Skin epidermis (tissue), 12 donors: ENCODE measurements around the gene GRAMD1B.

Source experiments
- H3K27ac ChIP-seq, 21 experiments: fragments of 200-600 bp; sonication (generic) in 11 of 21; one replicate each; pipeline ENCODE4 v1.5.0; 2020; ENCODE audit warnings: mild to moderate bottlenecking in 3 of 21, inconsistent platforms in 2 of 21, moderate library complexity in 2 of 21
- H3K4me3 ChIP-seq, 7 experiments: fragments of 200-600 bp; sonication (generic) in 2 of 7; one replicate each; pipeline ENCODE4 v1.5.0; 2020; ENCODE audit warnings: inconsistent platforms in 2 of 7, mild to moderate bottlenecking in 2 of 7, moderate library complexity in 1 of 7

GRAMD1B gene

GRCh38 chr11:123469586-123469985 lies 39.5 kb downstream of the GRAMD1B start:
- H3K4me3 ChIP-seq = no peak overlapping the region
- H3K27ac ChIP-seq = no peak overlapping the region

GRCh38 chr11:123470842-123471241 lies 40.8 kb downstream of the GRAMD1B start:
- no peak overlapping the region for H3K27ac ChIP-seq
- H3K4me3 ChIP-seq = no peak overlapping the region

DNA sequence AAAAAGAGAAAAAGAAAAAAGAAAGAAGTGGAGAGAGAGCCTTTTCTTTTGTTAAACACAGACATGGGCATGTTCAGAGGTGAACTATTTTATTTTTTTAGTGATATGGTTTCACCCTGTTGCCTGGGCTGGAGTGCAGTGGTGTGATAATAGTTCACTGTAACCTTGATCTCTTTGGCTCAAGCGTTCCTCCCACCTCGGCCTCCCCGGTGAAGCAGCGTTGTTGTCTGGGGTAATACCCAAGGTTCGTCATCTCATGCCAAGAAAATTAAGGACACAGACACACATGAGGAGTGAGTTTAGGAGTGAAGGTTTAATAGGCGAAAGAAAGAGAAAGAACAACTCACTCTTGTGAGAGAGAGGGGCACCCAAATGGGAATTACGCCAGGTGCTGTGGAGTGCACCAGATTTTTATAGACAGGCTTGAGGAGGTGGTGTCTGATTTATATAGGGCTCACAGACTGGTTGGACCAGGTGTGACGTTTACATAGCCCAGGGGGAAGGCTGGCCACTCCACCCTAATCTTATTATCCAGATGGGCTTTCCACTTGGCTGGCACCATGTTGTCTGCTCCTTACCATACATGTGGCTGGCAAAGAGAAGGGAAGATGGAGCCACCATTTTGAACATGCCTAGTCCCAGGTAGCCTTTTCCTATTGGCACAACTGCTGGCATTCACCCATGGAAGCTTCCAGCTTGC lies 42.3 kb downstream of the GRAMD1B start:
- H3K4me3 ChIP-seq = no peak overlapping the region
- no peak overlapping the region for H3K27ac ChIP-seq

DNA sequence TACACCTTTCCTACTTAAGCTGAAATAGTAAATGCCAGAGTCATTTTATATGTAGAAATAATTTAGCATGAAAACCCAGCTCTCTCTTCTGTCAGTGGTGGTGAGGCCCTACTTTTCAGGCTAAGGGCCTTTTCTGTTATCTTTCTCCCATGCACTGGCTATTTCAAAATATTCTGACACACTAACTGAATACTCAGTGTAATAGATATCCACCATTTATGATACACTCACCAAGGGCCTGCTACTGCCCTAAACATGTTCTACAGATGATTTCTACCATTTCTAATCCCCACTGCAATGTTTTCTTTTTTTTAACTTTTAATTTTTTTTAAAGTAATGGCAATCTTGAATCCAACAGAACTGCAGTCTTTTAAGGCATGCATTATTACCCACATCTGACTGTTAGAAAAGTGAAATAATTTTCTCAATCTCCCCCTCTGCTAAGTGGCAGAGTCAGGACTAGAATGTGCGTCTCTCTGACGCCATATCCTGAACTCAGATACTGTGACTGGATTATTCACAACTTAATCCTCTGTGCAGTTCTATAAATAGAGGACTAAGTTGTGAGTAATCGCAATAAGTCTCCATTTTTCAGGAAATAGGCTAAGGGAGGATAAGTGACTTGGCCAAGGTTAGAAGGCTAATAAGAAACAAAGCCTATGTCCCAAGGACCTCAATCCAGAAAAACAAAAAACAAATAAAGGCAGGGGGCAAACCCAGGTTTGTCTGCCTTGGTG lies 44.0 kb downstream of the GRAMD1B start:
- no peak overlapping the region for H3K4me3 ChIP-seq
- H3K27ac ChIP-seq = peak overlapping the region in 5 of 21 experiments; percentile 2 to 56 (median 28)

DNA sequence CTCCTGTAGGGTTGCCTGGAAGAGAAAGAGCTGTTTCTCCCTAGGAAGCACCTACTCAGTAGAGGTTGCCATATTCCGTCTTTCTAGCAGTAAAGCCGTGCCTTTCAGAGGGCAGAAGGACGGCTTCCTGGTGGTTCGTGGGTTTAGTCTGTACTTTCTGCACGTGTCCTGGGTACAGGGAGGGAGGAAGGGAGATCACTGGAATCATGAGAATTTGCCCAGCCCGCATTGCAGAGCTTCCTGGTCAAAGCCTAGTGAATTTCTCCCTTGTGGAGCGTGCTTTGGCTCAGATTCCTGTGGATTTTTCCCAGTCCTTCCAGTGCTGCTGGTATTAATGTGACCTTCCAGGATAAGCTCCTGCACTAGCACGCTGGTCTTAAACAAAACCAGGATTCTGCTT lies 44.9 kb downstream of the GRAMD1B start:
- no peak overlapping the region for H3K4me3 ChIP-seq
- peak overlapping the region in 6 of 21 experiments; percentile 7 to 56 (median 29) for H3K27ac ChIP-seq

DNA sequence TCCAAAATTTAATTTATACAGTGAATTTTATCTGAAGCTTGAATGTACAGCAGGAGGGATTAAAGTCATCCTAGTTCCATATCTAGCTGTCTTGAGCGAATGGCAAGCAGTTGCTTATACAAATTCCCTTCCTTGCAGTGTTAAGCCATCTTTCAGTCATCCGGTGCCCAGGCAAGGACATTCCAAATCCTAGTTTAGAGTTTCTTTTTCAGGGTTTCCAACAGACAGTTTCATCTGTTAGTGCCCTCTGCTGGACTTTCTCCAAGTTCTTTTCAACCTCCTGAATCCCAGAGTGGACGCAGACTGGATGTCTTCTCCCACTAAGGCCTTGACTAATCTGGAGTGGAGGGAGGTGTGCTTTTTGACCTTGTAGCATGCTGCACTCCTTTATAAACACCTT lies 45.4 kb downstream of the GRAMD1B start:
- Histone ChIP-seq H3K27ac (peak overlapping the region in 2 of 21 experiments; percentile 30 to 56), H3K4me3 (no peak overlapping the region)

DNA sequence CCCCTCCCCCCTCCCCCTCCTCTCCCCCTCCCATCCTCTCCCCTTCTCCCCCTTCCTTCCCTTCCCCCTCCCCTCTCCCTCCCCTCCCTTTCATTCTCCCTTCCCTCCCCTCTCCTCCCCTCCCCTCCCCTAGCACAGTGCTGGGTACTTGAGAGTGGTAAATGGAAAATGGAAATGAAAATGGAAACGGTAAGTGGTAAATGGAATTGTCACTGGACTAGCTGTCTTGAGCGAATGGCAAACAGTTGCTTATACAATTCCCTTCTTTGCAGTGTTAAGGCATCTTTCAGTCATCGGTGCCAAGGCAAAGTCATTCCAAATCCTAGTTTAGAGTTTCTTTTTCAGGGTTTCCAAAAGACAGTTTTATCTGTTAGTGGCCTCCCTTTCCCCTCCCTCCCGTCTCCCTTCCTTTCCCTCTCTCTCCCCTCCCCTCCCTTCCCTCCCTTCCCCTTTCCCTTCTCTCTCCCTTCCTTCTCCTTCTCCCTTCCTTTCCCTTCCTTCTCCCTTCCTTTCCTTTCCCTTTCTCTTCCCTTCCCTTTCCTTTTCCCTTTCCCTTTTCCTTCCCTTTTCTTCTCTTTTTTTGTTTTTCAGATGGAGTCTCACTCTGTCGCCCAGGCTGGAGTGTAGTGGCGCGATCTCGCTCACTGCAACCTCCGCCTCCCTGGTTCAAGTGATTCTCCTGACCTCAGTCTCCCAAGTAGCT lies 47.3 kb downstream of the GRAMD1B start:
- Histone ChIP-seq H3K4me3 (no peak overlapping the region), H3K27ac (no peak overlapping the region)

GRCh38 chr11:123478352-123478987 lies 48.4 kb downstream of the GRAMD1B start:
- H3K27ac ChIP-seq = no peak overlapping the region

DNA sequence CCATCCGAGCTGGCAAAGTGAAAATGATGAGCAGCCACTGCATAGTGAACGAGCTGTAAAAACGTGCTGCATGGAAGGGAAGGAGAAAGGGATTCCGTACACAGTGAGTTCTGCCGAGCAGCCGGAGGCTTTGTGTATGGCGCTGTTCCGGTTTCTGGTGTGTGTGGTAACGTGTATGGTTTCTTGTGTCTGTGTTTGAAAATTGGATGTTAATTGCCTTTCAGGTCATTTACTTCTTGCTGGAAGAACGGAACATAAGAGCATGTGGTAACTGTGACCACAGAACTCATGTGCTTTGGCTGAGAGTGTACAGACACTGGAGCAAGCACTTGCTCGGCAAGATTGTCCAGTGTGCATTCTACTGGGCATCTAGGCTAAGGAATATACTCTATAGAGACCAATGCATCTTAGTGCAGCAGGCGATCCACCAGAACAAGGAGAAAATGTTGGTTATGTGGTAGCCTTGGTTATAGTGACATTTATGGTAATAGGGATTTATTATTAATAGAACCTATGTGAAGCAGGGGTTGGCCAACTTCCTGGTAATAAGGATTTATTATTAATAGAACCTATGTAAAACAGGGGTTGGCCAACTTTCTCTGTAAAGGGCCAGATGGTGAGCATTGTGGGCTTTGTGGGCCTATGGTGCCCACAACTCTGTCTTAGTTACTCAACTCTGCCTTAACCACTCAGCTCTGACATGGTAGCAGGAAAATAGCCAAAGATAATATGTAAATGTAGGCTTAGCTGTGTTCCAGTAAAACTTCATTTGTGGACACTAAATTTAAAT lies 49.2 kb downstream of the GRAMD1B start:
- H3K27ac ChIP-seq = no peak overlapping the region
- no peak overlapping the region for H3K4me3 ChIP-seq

More at GRCh38 chr11:123478352-123478987, 48.4 kb downstream of the GRAMD1B start:
- H3K4me3 ChIP-seq = no peak overlapping the region

GRCh38 chr11:123480290-123480815 lies 50.3 kb downstream of the GRAMD1B start:
- Histone ChIP-seq H3K4me3 (no peak overlapping the region), H3K27ac (no peak overlapping the region)

DNA sequence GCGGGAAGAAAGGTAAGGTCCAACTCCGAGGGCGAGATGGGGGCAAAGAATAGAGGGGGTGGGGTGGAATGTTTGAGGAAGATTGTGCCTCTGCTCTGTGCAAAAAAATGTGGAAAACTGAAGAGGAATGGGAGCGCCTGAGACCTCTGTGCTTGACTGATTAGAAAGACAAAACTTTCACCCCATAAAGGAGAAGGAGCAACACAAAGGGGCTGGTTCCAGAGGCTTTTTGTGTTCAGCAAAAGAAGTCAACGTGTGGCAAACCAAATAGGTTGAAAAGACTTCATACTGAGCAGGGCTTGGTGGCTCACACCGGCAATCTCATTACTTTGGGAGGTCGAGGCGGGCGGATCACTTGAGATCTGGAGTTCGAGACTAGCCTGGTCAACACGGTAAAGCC lies 50.8 kb downstream of the GRAMD1B start:
- Histone ChIP-seq H3K27ac (no peak overlapping the region), H3K4me3 (no peak overlapping the region)

- Histone ChIP-seq H3K4me3 (no peak overlapping the region), H3K27ac (no peak overlapping the region)
Observed at GRCh38 chr11:123481640-123482039, 51.6 kb downstream of the GRAMD1B start.

GRCh38 chr11:123482218-123482617 lies 52.1 kb downstream of the GRAMD1B start:
- H3K27ac ChIP-seq = no peak overlapping the region

DNA sequence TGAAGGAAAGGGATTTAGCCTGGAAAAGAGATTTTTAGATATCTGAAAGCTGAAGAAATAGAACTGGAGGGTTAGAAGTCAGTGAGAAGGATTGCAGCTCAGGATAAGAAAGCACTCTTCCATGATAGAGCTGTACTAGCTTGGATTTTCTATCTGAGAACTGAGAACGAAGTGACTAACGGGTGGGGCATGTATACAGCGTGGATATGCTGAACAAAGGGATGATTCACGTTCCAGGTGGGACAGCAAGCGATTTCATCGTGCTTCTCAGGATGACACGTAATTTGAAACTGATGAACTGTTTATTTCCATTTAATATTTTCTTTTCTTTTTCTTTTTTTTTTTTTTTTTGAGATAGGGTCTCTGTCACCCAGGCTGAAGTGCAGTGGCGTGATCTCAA lies 53.0 kb downstream of the GRAMD1B start:
- no peak overlapping the region for H3K27ac ChIP-seq

More at GRCh38 chr11:123482218-123482617, 52.1 kb downstream of the GRAMD1B start:
- H3K4me3 ChIP-seq = no peak overlapping the region

GRCh38 chr11:123483466-123483865 lies 53.4 kb downstream of the GRAMD1B start:
- Histone ChIP-seq H3K4me3 (no peak overlapping the region), H3K27ac (no peak overlapping the region)

More for the DNA sequence above, 53.0 kb downstream of the GRAMD1B start:
- no peak overlapping the region for H3K4me3 ChIP-seq

DNA sequence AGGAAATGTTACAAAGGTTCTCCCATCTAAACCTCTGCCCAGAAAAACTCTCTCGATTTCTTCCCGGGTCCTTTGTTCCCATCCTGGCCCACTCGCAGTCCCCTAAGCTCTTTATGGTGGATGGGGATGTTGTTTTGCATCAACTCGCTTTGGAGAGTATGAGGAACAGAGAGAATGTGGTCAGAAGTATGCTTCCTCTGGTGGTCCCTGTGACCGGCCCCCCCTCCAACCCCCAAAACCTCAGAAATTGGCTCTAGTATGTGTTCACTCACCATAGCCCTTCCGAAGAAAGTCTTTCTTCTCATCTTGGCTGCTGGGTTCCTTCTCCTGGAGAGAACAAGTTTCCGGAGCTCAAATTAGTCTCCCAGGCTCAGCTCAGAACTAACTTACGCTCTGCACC lies 54.4 kb downstream of the GRAMD1B start:
- Histone ChIP-seq H3K27ac (no peak overlapping the region), H3K4me3 (no peak overlapping the region)

DNA sequence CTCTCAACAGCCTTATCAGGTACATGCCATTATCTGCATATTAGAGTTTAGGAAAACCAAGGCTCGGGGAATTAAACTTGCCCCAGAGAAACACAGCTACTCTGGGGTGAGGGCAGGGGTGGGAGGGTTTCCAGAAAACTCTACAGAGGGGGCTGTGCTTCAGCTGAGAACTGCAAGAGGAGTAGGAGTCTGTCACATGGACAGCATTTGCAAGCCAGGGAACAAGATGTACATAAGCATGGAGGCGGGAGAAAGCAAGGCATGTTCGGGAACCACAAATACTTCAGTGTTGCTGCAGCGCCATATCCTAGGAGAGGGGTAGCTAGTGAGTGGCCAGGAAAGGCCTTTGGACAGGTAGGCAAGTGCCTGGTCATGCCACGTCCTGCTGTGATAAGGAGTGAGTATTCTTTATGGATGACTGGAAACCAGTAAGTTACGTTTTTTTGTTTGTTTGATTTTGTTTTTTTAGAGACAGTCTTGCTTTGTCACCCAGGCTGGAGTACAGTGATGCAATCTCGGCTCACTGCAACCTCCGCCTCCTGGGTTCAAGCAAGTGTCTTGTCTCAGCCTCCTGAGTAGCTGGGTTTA lies 57.2 kb downstream of the GRAMD1B start:
- Histone ChIP-seq H3K4me3 (no peak overlapping the region), H3K27ac (no peak overlapping the region)

- Histone ChIP-seq H3K4me3 (no peak overlapping the region), H3K27ac (no peak overlapping the region)
Observed at GRCh38 chr11:123490527-123490926, 60.5 kb downstream of the GRAMD1B start.

DNA sequence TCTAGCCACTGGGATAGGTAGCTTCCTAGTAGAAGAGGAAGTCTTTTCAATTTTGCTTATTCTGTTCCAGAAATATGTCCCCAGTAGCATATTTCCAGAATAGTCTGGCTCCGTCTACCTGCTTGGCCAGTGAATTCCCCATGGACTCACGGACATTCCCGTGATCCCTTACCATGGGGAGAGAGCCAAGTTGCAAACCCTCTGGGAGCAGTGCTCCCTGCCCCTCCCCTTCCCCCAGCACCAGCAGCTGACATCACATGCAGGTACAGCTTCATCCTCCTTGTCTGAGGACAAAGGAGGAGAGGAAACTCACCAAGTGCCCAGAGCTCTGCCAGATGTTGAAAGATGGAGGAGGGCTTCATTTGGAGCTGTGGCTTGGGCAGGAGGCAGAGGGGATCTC lies 61.2 kb downstream of the GRAMD1B start:
- Histone ChIP-seq H3K27ac (no peak overlapping the region), H3K4me3 (no peak overlapping the region)
